Measurements from ENCODE around the gene TMBIM6.

- no peak for TF ChIP-seq CTCF (IDR thresholded peaks at IDR 0.05)
- no peak for TF ChIP-seq POLR2A (IDR thresholded peaks at IDR 0.05)
These were observed 48.6 kb downstream of the TMBIM6 start for GRCh38 chr12:49789992-49790391.
